Keratinocyte (primary cell): ENCODE data around the gene CLHC1.

Experiments used
- EZH2 ChIP-seq: IDR thresholded peaks from one replicate; pipeline ENCODE4 v1.6.1; 2012; ENCODE audit warnings: inconsistent platforms, mild to moderate bottlenecking, low read length, moderate library complexity
- TF ChIP-seq, protein P1 (sequence below), 3 experiments: IDR thresholded peaks in 1 of 3; conservative IDR thresholded peaks in 1 of 3; optimal IDR thresholded peaks in 1 of 3; 2 replicates in 2 of 3; 3 replicates in 1 of 3; pipeline versions ENCODE3 to v1.5.1; 2011; ENCODE audit warnings: low read length in 3 of 3, mild to moderate bottlenecking in 3 of 3, moderate library complexity in 2 of 3, control low read depth in 1 of 3, inconsistent platforms in 1 of 3; ENCODE audit not compliant: insufficient read depth in 2 of 3; ENCODE audit errors: extremely low read depth in 1 of 3

DNA sequence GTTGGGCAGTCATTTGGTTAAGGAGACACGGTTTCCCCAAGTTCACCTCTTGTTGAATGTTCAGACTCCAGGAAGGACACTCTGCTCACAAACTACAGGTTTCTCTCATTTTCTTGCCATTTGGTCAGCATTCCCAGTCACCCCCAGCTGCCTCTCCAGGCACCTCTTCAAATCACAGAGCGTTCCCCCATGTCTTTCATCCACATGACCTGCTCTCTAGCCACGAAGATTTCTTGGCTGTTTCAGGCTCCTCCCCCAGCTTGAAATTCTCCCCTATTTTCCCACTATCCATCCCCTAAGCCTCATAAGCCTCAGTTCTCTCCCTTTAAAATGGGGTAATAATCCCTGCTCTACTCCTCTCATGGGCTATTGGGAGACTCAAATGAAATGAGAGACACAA, 92.8 kb downstream of the CLHC1 start:
- TF ChIP-seq, protein P1, sequence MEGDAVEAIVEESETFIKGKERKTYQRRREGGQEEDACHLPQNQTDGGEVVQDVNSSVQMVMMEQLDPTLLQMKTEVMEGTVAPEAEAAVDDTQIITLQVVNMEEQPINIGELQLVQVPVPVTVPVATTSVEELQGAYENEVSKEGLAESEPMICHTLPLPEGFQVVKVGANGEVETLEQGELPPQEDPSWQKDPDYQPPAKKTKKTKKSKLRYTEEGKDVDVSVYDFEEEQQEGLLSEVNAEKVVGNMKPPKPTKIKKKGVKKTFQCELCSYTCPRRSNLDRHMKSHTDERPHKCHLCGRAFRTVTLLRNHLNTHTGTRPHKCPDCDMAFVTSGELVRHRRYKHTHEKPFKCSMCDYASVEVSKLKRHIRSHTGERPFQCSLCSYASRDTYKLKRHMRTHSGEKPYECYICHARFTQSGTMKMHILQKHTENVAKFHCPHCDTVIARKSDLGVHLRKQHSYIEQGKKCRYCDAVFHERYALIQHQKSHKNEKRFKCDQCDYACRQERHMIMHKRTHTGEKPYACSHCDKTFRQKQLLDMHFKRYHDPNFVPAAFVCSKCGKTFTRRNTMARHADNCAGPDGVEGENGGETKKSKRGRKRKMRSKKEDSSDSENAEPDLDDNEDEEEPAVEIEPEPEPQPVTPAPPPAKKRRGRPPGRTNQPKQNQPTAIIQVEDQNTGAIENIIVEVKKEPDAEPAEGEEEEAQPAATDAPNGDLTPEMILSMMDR (optimal IDR thresholded peaks at IDR 0.05 in 1 of 3, IDR thresholded peaks at IDR 0.05 in 1 of 3, conservative IDR thresholded peaks at IDR 0.05 in 1 of 3; ENCODE audit: extremely low read depth in 1 of 3, insufficient read depth in 2 of 3, low read length in 3 of 3): no peak
- no peak for TF ChIP-seq EZH2
